HepG2 (cell line): ENCODE data around the gene ABAT. TPM values are rescaled to one million over a fixed set of nuclear protein-coding genes. Genes with fewer than 3 reads are reported as not detected.

Experiments used
- ATAC-seq: fragments of 200-7000 bp; cut with Tn5 transposase; 3 replicates; pipeline ENCODE4 v1.9.1; 2020; ENCODE audit warnings: mild to moderate bottlenecking, moderate library complexity
- BruUV-seq: library from RNA; stranded (reverse); fragments of 400-500 nt; replicated peaks from 2 replicates; lab custom pipeline; 2021; lab: Mats Ljungman, UMichigan
- CTCF ChIA-PET: fragments of 300-600 bp; formaldehyde crosslinking; extraction: SDS; loops from one replicate; lab custom pipeline; 2021; ENCODE audit warnings: low total read pairs, inconsistent platforms, low intra/inter-chr PET ratio; lab: Yijun Ruan, JAX
- POLR2A ChIA-PET: fragments of 350-600 bp; sonication (Branson Sonifier 250); formaldehyde crosslinking; loops from one replicate; lab custom pipeline; 2020; ENCODE audit warnings: antibody characterized with exemption, inconsistent platforms; lab: Yijun Ruan, JAX
- DNase-seq: peaks from one replicate; pipeline ENCODE4 v3.0.0-alpha.2; 2015; ENCODE audit warnings: low spot score
- FAIRE-seq: peaks from 3 replicates; lab custom pipeline; 2011; peaks lifted over from hg19 to GRCh38; lab: Jason Lieb, UNC
- H2AFZ ChIP-seq: one replicate; pipeline ENCODE4 v1.6.1; 2011; ENCODE audit warnings: low read length, inconsistent platforms
- H3K27ac ChIP-seq: fragments of 300-600 bp; 3 replicates; pipeline ENCODE4 v1.8.0; 2011; ENCODE audit warnings: mixed run types, mild to moderate bottlenecking, mixed read lengths, low read length, inconsistent platforms; ENCODE audit not compliant: insufficient read depth; ENCODE audit errors: extremely low read length
- H3K27me3 ChIP-seq, 2 experiments: fragments of 200-600 bp in 1 of 2; 2 replicates in 1 of 2; 3 replicates in 1 of 2; pipeline versions ENCODE4 v1.6.0 to v1.8.0; 2011; ENCODE audit warnings: low read length in 2 of 2, mild to moderate bottlenecking in 2 of 2, moderate library complexity in 2 of 2, inconsistent platforms in 1 of 2; ENCODE audit not compliant: insufficient read depth in 2 of 2, control insufficient read depth in 1 of 2
- H3K36me3 ChIP-seq, 2 experiments: fragments of 200-600 bp in 1 of 2; replicated peaks in 1 of 2; 2 replicates in 1 of 2; 3 replicates in 1 of 2; pipeline versions ENCODE4 v1.5.1 to v1.8.0; 2011; ENCODE audit warnings: low read length in 2 of 2, inconsistent platforms in 1 of 2; ENCODE audit not compliant: insufficient read depth in 2 of 2, control insufficient read depth in 1 of 2
- H3K4me1 ChIP-seq: 2 replicates; pipeline ENCODE4 v1.5.1; 2012; ENCODE audit warnings: low read length, inconsistent platforms; ENCODE audit not compliant: insufficient read depth
- H3K4me2 ChIP-seq: 2 replicates; pipeline ENCODE4 v1.6.0; 2011; ENCODE audit warnings: low read depth, low read length, inconsistent platforms
- H3K4me3 ChIP-seq, 3 experiments: fragments of 200-600 bp in 1 of 3; sonication (generic), shearing (Covaris generic) in 1 of 3; replicated peaks in 1 of 3; 2 replicates each; pipeline ENCODE4 v1.5.1; 2011 to 2016; ENCODE audit warnings: low read length in 3 of 3, inconsistent platforms in 2 of 3, low read depth in 2 of 3, mild to moderate bottlenecking in 2 of 3, control low read depth in 1 of 3, mixed read lengths in 1 of 3; ENCODE audit not compliant: insufficient read depth in 1 of 3
- H3K79me2 ChIP-seq: one replicate; pipeline ENCODE4 v1.6.1; 2011; ENCODE audit warnings: low read length, inconsistent platforms; ENCODE audit not compliant: insufficient read depth
- H3K9ac ChIP-seq: 2 replicates; pipeline ENCODE4 v1.6.0; 2011; ENCODE audit warnings: mild to moderate bottlenecking, low read depth, low read length, inconsistent platforms; ENCODE audit not compliant: insufficient read depth
- H3K9me3 ChIP-seq: 2 replicates; pipeline ENCODE4 v1.5.1; 2012; ENCODE audit warnings: mild to moderate bottlenecking, low read length
- H4K20me1 ChIP-seq: 2 replicates; pipeline ENCODE4 v1.6.0; 2011; ENCODE audit warnings: inconsistent platforms, mild to moderate bottlenecking, low read length, moderate library complexity; ENCODE audit not compliant: insufficient read depth
- BCLAF1 ChIP-seq: fragments of 450-650 bp; IDR thresholded peaks from 2 replicates; pipeline ENCODE4 v1.6.1; 2017; ENCODE audit warnings: mild to moderate bottlenecking
- ZBTB4 ChIP-seq: sonication (generic); formaldehyde crosslinking; IDR thresholded peaks from 2 replicates; pipeline ENCODE4 v1.4.0; 2020; ENCODE audit warnings: missing genetic modification reagents, mild to moderate bottlenecking, borderline replicate concordance
- WGBS: methylation state at CpG from one replicate; pipeline ENCODE4 v1.1.6; 2017; ENCODE audit warnings: low lambda C conversion rate; 5-methylcytosine and 5-hydroxymethylcytosine counted together
- in situ Hi-C: cut with HindIII; loops from 2 replicates; pipeline ENCODE4 v1.10.0; 2017; ENCODE audit warnings: low pct_unique_long_range_greater_than_20kb; ENCODE audit not compliant: extremely low pct_ligation_motif_present
- intact Hi-C: fragments of 100-400 bp; cut with micrococcal nuclease; formaldehyde crosslinking; loops from one replicate; pipeline ENCODE4 v1.10.0; 2022; ENCODE audit not compliant: unreplicated experiment
- polyA plus RNA-seq, 8 experiments: library from polyadenylated mRNA; depleted of rRNA in 3 of 8; stranded (reverse) in 7 of 8; unstranded in 1 of 8; fragments of >200 nt; fragmentation: Illumina TruSeq in 4 of 8; extraction: Trizol in 4 of 8; gene quantifications; 2 replicates each; pipeline versions ENCODE4 v1.2.1 to v1.2.3, GENCODE V29; 2011 to 2016; ENCODE audit warnings: low read depth in 4 of 8, missing spikeins in 1 of 8, mixed read lengths in 1 of 8; ENCODE audit not compliant: insufficient read depth in 1 of 8
- total RNA-seq, 5 experiments: library from RNA; depleted of rRNA; stranded (reverse); fragments of >200 nt; fragmentation: Illumina TruSeq; extraction: Trizol; gene quantifications; 2 replicates each; pipeline ENCODE4 v1.2.3, GENCODE V29; 2016; ENCODE audit warnings: low read depth in 1 of 5

The ABAT gene
- total and polyA plus RNA-seq, 2 of the 13 experiments (the other 11 are each of a cell fraction or from before 2014, with no cell fraction given) = 47.6 to 97.3 TPM

DNA sequence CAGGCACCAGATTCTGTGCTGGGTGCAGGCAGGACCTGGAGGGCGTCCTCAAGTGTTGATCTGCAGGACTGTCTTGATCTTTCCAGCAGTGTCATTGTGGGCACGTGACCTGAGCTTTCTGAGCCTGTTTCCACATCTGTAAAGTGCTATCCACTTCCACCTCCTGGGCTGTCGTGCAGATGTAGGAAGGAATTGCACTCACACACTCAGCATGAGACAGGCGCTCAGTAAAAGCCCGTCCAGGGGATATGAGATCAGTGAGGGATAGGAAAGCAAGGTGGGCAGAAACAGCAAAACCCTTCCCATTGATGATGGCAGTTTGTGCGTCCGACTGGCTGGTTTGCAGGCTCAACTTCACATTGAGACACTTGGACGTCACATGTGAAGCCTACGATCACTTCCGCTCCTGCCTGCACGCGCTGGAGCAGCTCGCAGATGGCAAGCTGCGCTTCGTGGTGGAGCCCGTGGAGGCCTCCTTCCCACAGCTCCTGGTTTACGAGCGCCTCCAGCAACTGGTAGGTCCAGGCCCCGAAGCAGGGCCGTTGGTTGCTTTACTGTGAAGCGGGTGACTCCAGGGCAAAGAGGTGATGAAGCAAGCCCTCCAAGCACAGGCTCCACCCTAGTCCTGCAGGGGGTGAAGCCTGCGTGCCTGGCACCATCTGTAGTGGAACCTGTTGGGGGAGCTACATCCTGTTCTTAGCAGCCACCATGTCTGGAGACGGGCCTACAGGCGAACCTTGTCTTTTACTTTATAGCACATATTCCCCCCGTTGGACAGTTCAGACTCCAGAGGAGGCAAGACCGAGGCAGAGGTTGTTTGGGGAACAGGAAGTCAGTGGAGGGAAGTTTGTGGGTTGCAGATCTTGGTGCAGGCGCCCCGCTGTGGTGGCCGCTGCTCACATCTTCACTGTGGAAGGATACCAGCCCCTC is 29.9 kb upstream of the ABAT start:
- Histone ChIP-seq H2AFZ (no peak overlapping the region), H3K27me3 (no peaks in the 10 kb centered on the region), H3K9ac (no peak overlapping the region), H3K4me3 (no peak overlapping the region), H4K20me1 (no peaks in the 10 kb centered on the region), H3K36me3 (peaks cover 67 to 86% of the 10 kb centered on the region in 2 experiments), H3K27ac (no peak overlapping the region), H3K4me2 (no peak overlapping the region), H3K79me2 (no peaks in the 10 kb centered on the region), H3K9me3 (no peaks in the 10 kb centered on the region), H3K4me1 (no peaks in the 10 kb centered on the region)
- peak; percentile 18; the same call in 2 of the 3 replicates for ATAC-seq
- DNase-seq = no peak
- in situ Hi-C loops (no loop called here), intact Hi-C loops (no loop called here)
- BruUV-seq = no TSS peak
- CTCF ChIA-PET = no interaction called here
- POLR2A ChIA-PET = no interaction called here
- 93% methylated on average over 29 of the region's 29 CpGs for WGBS
- no peak for FAIRE-seq
- peak; percentile 53; the same call in 1 of the 2 replicates for TF ChIP-seq ZBTB4
- TF ChIP-seq BCLAF1 = no peak
